Measurements from ENCODE around the gene PDLIM5. TPM values are rescaled to one million over a fixed set of nuclear protein-coding genes. Genes with fewer than 3 reads are reported as not detected.
A peak's percentile ranks its signal among the peaks of the same experiment; 100 is the strongest.
"Not testable (repeated sequence)": the region's sequence is repeated elsewhere in the genome, so short reads cannot be mapped to it uniquely, and the experiment has no call there.

Gene PDLIM5
- total RNA-seq, 1 experiment from 2014 or later = 27.2 TPM

DNA sequence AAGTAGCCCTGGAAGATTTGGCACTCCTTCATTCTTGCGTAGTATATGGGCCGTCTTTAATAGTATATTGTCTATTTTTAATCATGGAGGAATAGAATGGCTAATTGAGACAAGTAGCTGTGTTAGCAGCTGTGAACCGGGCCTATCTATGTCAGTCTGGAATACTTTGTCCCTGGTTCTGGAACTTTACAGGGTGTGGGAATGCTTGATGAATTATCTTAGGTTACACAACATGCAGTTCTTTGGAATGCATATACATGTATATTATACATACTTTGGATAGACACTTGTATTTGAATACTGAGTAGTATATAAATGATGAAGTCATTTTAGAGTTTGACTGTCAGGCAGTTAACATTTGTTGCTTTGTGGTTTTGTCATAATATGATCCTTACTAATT, 37.4 kb downstream of the PDLIM5 start:
- no peak for DNase-seq (ENCODE audit: low read depth)

GRCh38 chr4:94490437-94490836, 38.7 kb downstream of the PDLIM5 start:
- DNase-seq (ENCODE audit: low read depth) = no peak

DNA sequence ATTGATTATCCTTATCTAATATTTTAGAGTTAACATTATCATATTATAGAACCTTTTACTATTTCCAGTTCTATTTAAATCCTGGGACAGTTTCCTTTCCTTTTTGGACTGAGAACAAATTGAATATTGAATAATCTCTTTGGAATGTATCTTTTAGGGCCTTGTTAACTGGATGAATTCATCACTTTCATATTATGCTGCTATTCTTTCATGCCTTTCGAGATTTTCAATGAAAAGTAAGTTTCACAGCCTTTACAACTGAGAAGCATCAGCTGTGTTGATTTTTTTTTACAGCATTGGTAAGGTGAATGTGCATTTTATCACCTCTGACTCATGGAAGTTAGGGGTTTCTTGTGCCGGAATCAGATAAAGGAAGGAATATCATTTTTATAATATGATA, 39.6 kb downstream of the PDLIM5 start:
- DNase-seq (ENCODE audit: low read depth) = peak; percentile 54

GRCh38 chr4:94495408-94495807, 43.7 kb downstream of the PDLIM5 start:
- no peak for DNase-seq (ENCODE audit: low read depth)

DNA sequence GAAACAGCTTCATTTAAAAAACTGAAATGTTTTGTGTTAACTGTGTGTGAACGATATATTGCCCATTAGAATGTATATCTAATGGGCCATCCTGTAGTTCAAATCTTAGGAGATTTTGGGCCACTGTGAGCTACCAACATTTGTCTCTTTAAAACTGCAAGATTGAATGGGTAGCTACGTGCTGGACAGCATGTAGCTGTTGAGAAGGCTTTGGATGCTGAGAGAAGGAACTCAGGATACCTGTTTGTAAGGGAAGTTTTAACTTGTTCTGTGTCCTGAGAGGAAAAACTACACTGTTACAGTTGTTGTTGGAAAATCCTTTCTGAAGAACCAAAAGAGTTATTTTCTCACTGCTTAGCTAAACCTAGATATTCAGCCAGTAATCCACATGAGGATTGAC, 45.9 kb downstream of the PDLIM5 start:
- no peak for DNase-seq (ENCODE audit: low read depth)

- no peak for DNase-seq (ENCODE audit: low read depth)
These were observed 46.8 kb downstream of the PDLIM5 start for GRCh38 chr4:94498502-94498901.

DNA sequence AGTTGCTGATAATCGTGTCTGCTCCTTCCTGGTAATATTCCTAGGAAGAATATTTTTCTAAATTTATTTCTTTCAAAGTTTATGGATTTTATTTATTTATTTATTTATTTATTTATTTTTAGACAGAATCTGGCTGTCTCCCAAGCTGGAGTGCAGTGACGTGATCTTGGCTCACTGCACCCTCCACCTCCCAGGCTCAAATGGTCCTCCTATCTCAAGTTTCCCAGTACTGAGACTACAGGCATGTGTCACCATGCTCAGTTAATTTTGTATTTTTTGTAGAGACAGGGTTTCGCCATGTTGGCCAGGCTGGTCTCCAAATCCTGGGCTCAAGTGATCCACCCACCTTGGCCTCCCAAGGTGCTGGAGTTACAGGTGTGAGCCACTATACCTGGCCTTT, 48.9 kb downstream of the PDLIM5 start:
- no peak for DNase-seq (ENCODE audit: low read depth)

GRCh38 chr4:94504545-94504944, 52.8 kb downstream of the PDLIM5 start:
- no peak for DNase-seq (ENCODE audit: low read depth)

DNA sequence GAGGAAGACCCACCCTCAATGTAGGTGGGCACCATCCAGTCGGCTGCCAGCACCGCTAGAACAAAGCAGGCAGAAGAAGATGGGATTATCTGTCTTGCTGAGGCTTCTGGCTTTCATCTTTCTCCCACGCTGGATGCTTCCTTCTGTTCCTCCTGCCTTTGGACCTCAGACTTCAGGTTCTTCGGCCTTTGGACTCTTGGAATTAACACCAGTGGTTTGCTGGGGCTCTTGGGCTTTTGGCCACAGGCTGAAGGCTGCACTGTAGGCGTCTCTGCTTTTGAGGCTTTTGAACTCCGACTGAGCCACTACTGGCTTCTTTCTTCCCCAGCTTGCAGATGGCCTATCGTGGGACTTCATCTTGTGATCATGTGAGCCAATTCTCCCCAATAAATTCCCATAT, 55.1 kb downstream of the PDLIM5 start:
- no peak for DNase-seq (ENCODE audit: low read depth)

GRCh38 chr4:94507281-94507680, 55.5 kb downstream of the PDLIM5 start:
- no peak for DNase-seq (ENCODE audit: low read depth)

GRCh38 chr4:94507708-94508107, 56.0 kb downstream of the PDLIM5 start:
- peak; percentile 79 for DNase-seq (ENCODE audit: low read depth)

GRCh38 chr4:94508296-94508695, 56.6 kb downstream of the PDLIM5 start:
- DNase-seq (ENCODE audit: low read depth) = no peak

DNA sequence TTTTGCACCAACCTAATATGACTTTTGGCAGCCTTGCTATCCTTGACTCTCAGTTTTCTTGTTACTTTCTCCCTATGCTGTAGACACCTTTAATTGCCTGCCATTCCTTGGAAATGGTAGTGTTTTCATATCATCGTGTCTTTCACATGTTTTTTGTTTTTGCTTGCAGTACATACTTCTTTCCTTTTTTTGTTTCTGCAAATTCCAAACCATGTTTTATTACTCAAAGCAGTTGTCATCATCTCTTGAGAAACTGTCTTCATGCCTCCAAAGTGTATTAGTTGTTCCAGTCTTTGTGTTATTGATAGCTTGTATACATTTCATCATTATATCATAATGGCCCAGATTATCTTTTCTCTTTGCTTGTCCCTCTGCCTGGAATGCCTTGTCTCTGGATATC, 57.1 kb downstream of the PDLIM5 start:
- DNase-seq (ENCODE audit: low read depth) = no peak

DNA sequence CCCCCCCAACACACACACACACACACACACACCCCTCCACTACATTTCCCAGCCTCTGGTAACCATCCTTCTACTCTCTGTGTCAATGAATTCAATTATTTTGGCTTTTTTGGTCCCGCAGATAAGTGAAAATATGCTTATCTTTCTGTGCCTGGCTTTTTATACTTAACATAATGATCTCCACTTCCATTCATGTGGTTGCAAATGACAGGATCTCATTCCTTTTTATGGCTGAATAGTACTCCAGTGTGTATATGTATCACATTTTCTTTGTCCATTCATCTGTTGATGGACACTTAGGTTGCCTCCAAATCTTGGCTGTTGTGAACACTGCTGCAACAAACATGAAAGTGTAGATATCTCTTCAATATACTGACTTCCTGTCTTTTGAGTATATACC, 59.8 kb downstream of the PDLIM5 start:
- no peak for DNase-seq (ENCODE audit: low read depth)

DNA sequence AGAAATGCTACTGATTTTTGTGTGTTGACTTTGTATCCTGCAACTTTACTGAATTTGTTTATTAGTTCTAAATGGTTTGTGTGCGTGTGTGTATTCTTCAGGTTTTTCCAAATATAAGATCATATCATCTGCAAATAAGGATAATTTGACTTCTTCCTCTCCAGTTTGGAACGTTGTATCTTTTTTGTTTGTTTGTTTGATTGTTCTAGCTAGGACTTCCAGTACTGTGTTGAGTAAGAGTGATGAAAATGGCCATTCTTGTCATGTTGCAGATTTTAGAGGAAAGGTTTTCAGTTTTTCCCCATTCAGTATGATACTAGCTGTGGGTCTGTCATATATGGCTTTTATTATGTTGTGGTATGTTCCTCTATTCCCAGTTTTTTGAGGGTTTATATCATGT, 61.8 kb downstream of the PDLIM5 start:
- not testable (repeated sequence) for DNase-seq (ENCODE audit: low read depth)

- DNase-seq (ENCODE audit: low read depth) = no peak
These were observed 63.6 kb downstream of the PDLIM5 start for GRCh38 chr4:94515365-94515764.

DNA sequence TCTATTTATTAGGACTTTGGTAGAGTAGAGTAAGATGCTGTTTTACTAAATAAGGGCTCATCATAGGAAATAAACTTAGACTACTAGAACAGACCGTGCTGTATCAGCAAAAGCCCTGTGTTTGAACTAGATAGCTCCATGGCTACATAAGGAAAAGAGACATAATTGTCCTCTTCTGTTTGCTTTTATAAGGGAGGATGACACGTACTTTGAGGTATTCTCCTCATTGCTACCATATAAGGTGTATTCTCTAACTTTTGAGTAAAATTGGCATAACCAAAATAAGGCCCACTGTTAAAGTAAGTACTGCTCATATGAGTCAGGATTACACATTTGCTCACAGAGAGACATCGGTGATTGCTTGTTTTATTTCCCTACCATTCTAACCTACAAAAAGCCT, 64.3 kb downstream of the PDLIM5 start:
- peak; percentile 71 for DNase-seq (ENCODE audit: low read depth)

- no peak for DNase-seq (ENCODE audit: low read depth)
These were observed 65.3 kb downstream of the PDLIM5 start for GRCh38 chr4:94516999-94517398.

DNA sequence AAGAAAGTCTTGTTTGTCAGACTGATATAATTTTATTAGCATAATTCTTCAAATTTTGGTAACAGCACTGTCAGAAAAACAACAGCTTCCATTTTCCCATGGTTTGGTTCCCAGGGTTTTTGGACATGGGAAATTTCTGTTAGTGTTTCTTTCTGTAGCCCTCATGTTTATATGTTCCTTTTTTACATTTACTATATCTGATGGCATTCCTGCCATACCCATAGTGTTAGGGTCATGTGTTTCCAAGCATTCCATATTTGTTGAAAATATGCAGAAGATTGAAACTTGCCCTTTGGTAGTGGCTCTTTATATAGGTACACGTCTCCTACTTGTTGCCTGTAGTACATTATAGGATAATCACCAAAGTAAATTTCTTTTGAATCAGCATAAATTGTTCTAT, 65.8 kb downstream of the PDLIM5 start:
- DNase-seq (ENCODE audit: low read depth) = no peak

DNA sequence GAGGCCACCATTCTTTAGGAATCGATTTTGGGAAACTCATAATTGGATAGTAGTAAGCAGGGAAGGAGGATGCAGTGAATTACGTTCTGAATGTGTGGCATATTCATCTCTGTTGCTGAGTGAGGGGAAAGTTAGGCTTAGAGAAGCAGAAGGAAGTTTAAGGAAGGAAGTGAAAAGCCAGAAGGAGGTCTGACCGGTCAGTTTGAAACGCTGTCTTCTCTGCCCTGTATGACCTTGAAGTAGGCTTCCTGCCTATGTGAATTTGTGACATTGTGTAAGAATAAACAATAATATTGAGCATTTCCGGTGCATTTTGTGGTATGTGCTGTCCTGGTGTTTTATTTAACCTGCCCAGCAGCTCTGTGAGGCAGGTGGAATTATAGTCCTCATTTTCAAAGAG, 67.3 kb downstream of the PDLIM5 start:
- no peak for DNase-seq (ENCODE audit: low read depth)

DNA sequence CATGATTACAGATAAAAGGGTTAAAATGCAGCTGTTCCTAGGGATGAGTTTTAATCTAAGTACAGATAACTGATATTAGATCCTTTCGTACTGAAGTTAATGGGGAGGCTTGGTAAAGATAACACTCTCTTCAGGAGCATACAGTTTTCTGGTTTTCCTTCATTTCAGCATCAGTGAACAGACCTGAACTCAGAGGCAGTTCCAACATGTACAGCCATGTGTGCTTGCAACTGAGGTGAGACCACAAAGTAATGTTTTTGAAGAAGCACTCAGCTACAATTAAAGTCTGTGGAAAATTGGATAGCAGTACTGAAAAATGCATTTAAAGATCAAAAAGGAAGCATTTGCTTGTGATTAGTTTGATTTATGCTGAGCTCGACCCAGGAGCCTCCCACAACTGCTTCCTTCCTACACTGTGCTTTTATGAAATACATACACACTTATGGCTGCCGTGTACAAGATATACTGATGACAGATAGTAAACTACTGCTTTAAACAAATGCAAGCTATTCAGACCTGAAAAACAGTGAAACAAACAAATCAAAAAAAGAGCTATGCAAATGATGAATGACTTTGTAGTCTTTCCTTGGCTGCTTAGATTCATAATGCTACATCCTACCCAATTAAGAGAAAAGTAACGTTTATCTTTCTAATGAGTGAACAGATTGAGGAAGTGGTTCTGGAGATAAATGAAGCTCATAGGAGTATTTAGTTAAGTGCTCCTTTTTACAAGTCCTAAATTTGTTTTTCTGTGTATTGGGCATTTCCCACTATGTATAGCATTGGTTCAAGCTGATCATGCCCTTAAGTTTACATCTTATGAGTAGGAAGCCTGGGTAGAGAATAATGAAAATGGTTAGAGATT, 68.4 kb downstream of the PDLIM5 start:
- DNase-seq (ENCODE audit: low read depth) = no peak

- DNase-seq (ENCODE audit: low read depth) = no peak
These were observed 71.4 kb downstream of the PDLIM5 start for GRCh38 chr4:94523033-94523580.

DNA sequence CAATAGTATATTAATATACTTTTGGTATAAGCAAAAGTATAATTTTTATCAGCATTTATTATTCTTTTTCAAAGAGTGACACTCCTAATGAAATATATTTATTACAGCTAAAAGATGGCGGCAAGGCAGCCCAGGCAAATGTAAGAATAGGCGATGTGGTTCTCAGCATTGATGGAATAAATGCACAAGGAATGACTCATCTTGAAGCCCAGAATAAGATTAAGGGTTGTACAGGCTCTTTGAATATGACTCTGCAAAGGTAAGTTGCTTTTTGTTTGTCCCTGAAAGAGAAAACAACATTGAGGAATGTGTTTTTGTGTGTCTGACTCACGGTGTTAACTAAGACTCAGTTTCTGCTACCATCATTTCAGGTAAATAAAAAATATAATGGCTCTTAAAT, 71.9 kb downstream of the PDLIM5 start:
- peak; percentile 17 for DNase-seq (ENCODE audit: low read depth)

Measured in HT1080 (cell line).